Stomach (tissue), 4 donors: Measurements from ENCODE around the gene OR10AD1.

Source experiments
- CTCF ChIP-seq, 7 experiments: fragments of 450-650 bp in 4 of 7; fragments of 200-600 bp in 3 of 7; sonication (generic) in 3 of 7; IDR thresholded peaks; one replicate each; pipeline ENCODE4 v1.5.1; 2016 to 2019; ENCODE audit warnings: antibody characterized with exemption in 7 of 7, control low read depth in 2 of 7, mild to moderate bottlenecking in 1 of 7
- POLR2A ChIP-seq, 4 donors: fragments of 450-650 bp; IDR thresholded peaks; one replicate each; pipeline ENCODE4 v1.6.1; 2016; ENCODE audit warnings: antibody characterized with exemption in 4 of 4, control low read depth in 2 of 4, mild to moderate bottlenecking in 1 of 4, moderate library complexity in 1 of 4
- POLR2AphosphoS5 ChIP-seq, 3 donors: sonication (generic); formaldehyde crosslinking; IDR thresholded peaks; one replicate each; pipeline ENCODE4 v1.6.1; 2016; ENCODE audit warnings: antibody characterized with exemption in 3 of 3

- TF ChIP-seq CTCF (IDR thresholded peaks at IDR 0.05) (no peak), POLR2A (IDR thresholded peaks at IDR 0.05) (no peak), POLR2AphosphoS5 (IDR thresholded peaks at IDR 0.05) (no peak)
These were observed 8.3 kb downstream of the OR10AD1 start for GRCh38 chr12:48194799-48195201.
